ENCODE data around the gene ZNF280D. TPM values are rescaled to one million over a fixed set of nuclear protein-coding genes. Genes with fewer than 3 reads are reported as not detected.
"Not testable (repeated sequence)": the region's sequence is repeated elsewhere in the genome, so short reads cannot be mapped to it uniquely, and the experiment has no call there.

ZNF280D gene, protein sequence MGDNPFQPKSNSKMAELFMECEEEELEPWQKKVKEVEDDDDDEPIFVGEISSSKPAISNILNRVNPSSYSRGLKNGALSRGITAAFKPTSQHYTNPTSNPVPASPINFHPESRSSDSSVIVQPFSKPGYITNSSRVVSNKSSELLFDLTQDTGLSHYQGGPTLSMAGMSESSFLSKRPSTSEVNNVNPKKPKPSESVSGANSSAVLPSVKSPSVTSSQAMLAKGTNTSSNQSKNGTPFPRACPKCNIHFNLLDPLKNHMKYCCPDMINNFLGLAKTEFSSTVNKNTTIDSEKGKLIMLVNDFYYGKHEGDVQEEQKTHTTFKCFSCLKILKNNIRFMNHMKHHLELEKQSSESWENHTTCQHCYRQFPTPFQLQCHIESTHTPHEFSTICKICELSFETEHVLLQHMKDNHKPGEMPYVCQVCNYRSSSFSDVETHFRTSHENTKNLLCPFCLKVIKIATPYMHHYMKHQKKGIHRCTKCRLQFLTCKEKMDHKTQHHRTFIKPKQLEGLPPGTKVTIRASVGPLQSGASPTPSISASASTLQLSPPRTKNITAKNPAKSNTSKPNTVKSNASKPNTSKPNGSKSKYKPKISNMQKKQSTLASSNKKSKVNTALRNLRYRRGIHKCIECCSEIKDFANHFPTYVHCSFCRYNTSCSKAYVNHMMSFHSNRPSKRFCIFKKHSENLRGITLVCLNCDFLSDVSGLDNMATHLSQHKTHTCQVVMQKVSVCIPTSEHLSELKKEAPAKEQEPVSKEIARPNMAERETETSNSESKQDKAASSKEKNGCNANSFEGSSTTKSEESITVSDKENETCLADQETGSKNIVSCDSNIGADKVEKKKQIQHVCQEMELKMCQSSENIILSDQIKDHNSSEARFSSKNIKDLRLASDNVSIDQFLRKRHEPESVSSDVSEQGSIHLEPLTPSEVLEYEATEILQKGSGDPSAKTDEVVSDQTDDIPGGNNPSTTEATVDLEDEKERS
- total RNA-seq (10 to 100 TPM; 18.7 to 20.2 TPM), polyA plus RNA-seq (8.4 TPM)

DNA sequence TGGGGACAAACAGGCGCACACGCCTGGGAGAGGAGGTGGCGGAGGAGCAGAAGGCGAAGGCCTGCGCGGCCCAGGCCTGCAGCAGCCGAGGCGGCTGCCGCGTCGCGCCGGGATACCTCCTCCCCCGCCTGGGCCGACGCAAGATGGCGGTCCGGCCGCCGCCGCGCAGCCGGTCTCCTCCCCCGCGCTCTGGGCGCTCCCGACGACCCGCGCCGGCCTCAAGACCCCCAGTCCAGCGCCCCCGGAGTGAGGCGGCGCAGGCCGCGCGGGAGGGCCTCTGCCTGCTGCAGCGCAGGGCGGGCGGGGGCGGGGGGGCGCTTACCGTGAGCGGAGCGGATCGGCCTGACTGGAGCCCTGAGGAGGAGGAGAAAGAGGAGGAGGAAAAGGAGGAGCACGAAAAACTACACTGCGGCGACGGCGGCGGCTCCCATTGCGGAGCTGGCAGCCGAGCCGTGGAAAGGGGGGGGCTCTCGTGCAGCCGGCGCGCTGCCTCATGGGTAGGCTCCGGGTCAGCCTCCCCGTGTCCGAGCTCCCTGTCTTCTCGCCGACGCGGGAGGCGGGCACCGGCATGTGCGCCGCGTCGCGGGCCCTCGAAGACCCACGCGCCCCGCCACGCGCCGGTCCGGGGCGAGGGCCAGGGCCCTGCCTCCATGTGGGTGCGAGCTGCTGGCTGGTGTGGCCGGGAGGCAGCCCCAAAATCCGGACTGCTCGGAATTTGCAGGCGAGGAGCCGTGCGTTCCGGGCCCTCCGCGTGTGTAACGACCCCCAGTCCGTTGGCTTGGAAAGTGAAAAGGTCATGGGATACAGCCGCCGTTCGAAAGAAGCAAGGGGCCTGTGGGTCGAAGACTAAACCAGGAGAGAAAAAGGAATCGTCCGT, at the start of gene ZNF280D:
ZNF280D (minus strand) TSS at position 374 of the 877 bp plus-strand sequence. CDS start 26,400 bp downstream, outside the sequence.
- H3K9me3 Mint-ChIP-seq: no peaks in the 10 kb centered on the region
- DNase-seq: peak; percentile 65 to 84 (median 77)
- H3K4me1 ChIP-seq (ENCODE audit: insufficient read depth, low read length): peaks cover 27% of the 10 kb centered on the region
- no peaks in the 10 kb centered on the region for H3K9me3 ChIP-seq (ENCODE audit: low read length)
- H3K4me3 Mint-ChIP-seq: peak within 1 kb of the TSS; percentile 92 to 97 (median 95)
- CTCF ChIA-PET: interaction anchor here (1.2 to 1.5 kb wide), 2 partner anchors 9 to 185 kb away, joined by 3 to 5 read pairs; partner anchors contain the start of gene TCF12
- peak within 1 kb of the TSS; percentile 82 for H3K27ac ChIP-seq (ENCODE audit: low read depth, low read length)
- H3K27me3 Mint-ChIP-seq: no peaks in the 10 kb centered on the region
- POLR2A ChIA-PET: interaction anchor here (0.6 kb wide), 2 partner anchors 185 to 290 kb away, joined by 3 to 4 read pairs; partner anchors contain the start of gene TCF12
- peaks cover 0 to 13% (median 3%) of the 10 kb centered on the region in 3 donors for H3K36me3 Mint-ChIP-seq
- no peaks in the 10 kb centered on the region for H3K36me3 ChIP-seq (ENCODE audit: insufficient read depth, low read length)
- peak within 1 kb of the TSS; percentile 81 to 98 (median 96) for H3K27ac Mint-ChIP-seq
- H3K4me1 Mint-ChIP-seq: peaks cover 42 to 46% (median 45%) of the 10 kb centered on the region in 3 donors
- H3K27me3 ChIP-seq (ENCODE audit: insufficient read depth, low read length, poor library complexity, severe bottlenecking): no peaks in the 10 kb centered on the region
- H3K4me3 ChIP-seq (ENCODE audit: low read length): peak within 1 kb of the TSS; percentile 81

DNA sequence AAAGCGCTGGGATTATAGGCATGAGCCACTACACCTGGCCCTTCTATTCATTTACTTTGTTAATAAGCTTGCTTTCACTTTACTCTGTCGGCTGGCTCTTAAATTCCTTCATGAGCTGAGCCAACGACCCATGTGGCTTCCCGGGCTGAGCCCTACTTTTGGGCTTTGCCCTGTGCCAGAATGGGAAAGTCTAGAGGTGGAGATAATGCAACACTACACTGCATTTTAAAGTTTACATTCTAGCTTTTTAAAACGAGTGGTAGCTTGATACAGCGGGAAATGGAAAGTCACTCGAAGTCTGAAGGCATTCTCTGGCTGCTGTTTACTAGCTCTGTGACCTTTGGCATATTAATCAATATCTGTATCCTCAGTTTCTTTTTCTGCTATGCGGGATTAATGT, 49.0 kb upstream of the ZNF280D start:
- Mint-ChIP-seq H3K9me3 (peaks cover 0 to 3% (median 0%) of the 10 kb centered on the region in 5 donors), H3K4me3 (no peak overlapping the region), H3K27me3 (peaks cover 14 to 15% of the 10 kb centered on the region in 2 donors), H3K36me3 (peaks cover 0 to 11% (median 0%) of the 10 kb centered on the region in 3 donors), H3K4me1 (peaks cover 16 to 21% (median 19%) of the 10 kb centered on the region in 3 donors), H3K27ac (no peak overlapping the region)
- Histone ChIP-seq H3K36me3 (ENCODE audit: insufficient read depth, low read length) (no peaks in the 10 kb centered on the region), H3K4me1 (ENCODE audit: insufficient read depth, low read length) (no peaks in the 10 kb centered on the region), H3K27ac (ENCODE audit: low read depth, low read length) (no peak overlapping the region), H3K27me3 (ENCODE audit: insufficient read depth, low read length, poor library complexity, severe bottlenecking) (no peaks in the 10 kb centered on the region), H3K4me3 (ENCODE audit: low read length) (no peak overlapping the region), H3K9me3 (ENCODE audit: low read length) (no peaks in the 10 kb centered on the region)
- CTCF ChIA-PET: no interaction called here
- POLR2A ChIA-PET: no interaction called here
- no peak for DNase-seq

DNA sequence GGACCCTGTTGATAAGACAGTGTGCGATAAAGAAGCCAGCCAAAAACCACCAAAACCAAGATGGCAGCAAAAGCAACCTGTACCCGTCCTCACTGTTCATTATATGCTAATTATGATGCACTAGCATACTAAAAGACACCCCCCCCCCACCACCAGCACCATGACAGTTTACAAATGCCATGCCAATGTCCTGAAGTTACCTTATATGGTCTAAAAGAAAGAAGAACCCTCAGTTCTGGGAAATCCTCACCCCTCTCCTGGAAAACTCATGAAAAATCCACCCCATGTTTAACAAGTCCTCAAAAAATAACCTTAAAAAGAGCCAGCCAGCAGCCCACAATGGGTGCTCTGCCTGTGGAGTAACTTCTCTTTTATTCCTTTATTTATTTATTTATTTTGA, 48.4 kb upstream of the ZNF280D start:
- H3K9me3 Mint-ChIP-seq: peaks cover 0 to 4% (median 0%) of the 10 kb centered on the region in 5 donors
- no peak overlapping the region for H3K4me3 Mint-ChIP-seq
- no peaks in the 10 kb centered on the region for H3K4me1 ChIP-seq (ENCODE audit: insufficient read depth, low read length)
- H3K27me3 Mint-ChIP-seq: peaks cover 13 to 15% of the 10 kb centered on the region in 2 donors
- H3K27ac Mint-ChIP-seq: no peak overlapping the region
- ChIA-PET CTCF (no interaction called here), POLR2A (no interaction called here)
- H3K36me3 Mint-ChIP-seq: peaks cover 0 to 11% (median 0%) of the 10 kb centered on the region in 3 donors
- no peak overlapping the region for H3K4me3 ChIP-seq (ENCODE audit: low read length)
- H3K4me1 Mint-ChIP-seq: peaks cover 11 to 14% (median 12%) of the 10 kb centered on the region in 3 donors
- DNase-seq: no peak
- no peaks in the 10 kb centered on the region for H3K9me3 ChIP-seq (ENCODE audit: low read length)
- no peaks in the 10 kb centered on the region for H3K27me3 ChIP-seq (ENCODE audit: insufficient read depth, low read length, poor library complexity, severe bottlenecking)
- no peak overlapping the region for H3K27ac ChIP-seq (ENCODE audit: low read depth, low read length)
- no peaks in the 10 kb centered on the region for H3K36me3 ChIP-seq (ENCODE audit: insufficient read depth, low read length)

DNA sequence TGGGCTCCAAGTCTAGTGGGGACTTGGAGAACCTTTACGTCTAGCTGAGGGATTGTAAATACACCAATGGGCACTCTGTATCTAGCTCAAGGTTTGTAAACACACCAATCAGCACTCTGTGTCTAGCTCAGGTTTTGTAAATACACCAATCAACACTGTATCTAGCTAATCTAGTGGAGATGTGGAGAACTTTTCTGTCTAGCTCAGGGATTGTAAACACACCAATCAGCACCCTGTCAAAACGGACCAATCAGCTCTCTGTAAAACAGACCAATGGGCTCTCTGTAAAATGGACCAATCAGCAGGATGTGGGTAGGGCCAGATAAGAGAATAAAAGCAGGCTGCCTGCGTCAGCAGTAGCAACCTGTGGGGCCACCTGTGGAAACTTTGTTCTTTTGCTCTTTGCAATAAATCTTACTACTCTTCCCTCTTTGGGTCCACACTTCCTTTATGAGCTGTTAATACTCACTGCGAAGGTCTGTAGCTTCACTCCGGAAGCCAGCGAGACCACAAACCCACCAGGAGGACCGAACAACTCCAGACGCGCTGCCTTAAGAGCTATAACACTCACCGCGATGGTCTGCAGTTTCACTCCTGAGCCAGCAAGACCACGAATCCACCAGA, 46.9 kb upstream of the ZNF280D start:
- not testable (repeated sequence) for H3K9me3 Mint-ChIP-seq
- peak overlapping the region in 6 of 7 donors; percentile 1 to 83 (median 42) for H3K4me3 Mint-ChIP-seq

DNA sequence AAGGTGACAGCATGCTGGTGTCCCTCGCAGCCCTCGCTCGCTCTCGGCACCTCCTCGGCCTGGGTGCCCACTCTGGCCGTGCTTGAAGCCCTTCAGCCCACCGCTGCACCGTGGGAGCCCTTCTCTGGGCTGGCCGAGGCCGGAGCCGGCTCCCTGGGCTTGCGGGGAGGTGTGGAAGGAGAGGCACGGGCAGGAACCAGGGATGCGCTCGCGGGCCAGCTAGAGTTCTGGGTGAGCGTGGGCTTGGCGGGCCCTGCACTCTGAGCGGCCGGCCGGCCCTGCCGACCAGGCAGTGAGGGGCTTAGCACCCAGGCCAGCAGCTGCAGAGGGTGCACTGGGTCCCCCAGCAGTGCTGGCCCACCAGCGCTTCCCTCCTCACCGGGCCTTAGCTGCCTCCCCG, 46.1 kb upstream of the ZNF280D start:
- CTCF ChIA-PET; H3K4me3 Mint-ChIP-seq; DNase-seq; H3K27me3 ChIP-seq (ENCODE audit: insufficient read depth, low read length, poor library complexity, severe bottlenecking); H3K4me1 ChIP-seq (ENCODE audit: insufficient read depth, low read length); H3K4me3 ChIP-seq (ENCODE audit: low read length); POLR2A ChIA-PET; H3K9me3 ChIP-seq (ENCODE audit: low read length); H3K27ac Mint-ChIP-seq; H3K9me3 Mint-ChIP-seq; H3K27ac ChIP-seq (ENCODE audit: low read depth, low read length); H3K36me3 ChIP-seq (ENCODE audit: insufficient read depth, low read length): not testable (repeated sequence)
- H3K36me3 Mint-ChIP-seq: peaks cover 0 to 11% (median 0%) of the 10 kb centered on the region in 3 donors
- H3K27me3 Mint-ChIP-seq: peaks cover 13 to 28% of the 10 kb centered on the region in 2 donors
- peaks cover 8 to 11% (median 9%) of the 10 kb centered on the region in 3 donors for H3K4me1 Mint-ChIP-seq

More for the DNA sequence above, 46.9 kb upstream of the ZNF280D start:
- H3K36me3 ChIP-seq (ENCODE audit: insufficient read depth, low read length); H3K4me1 ChIP-seq (ENCODE audit: insufficient read depth, low read length); POLR2A ChIA-PET; H3K27ac ChIP-seq (ENCODE audit: low read depth, low read length); H3K4me3 ChIP-seq (ENCODE audit: low read length); H3K27me3 ChIP-seq (ENCODE audit: insufficient read depth, low read length, poor library complexity, severe bottlenecking); CTCF ChIA-PET; H3K9me3 ChIP-seq (ENCODE audit: low read length): not testable (repeated sequence)
- DNase-seq: peak in 3 of 5 donors; percentile 13 to 46 (median 27)
- Mint-ChIP-seq H3K27ac (peak overlapping the region in 2 of 8 donors; percentile 22 to 61), H3K27me3 (peaks cover 12 to 22% of the 10 kb centered on the region in 2 donors), H3K4me1 (peaks cover 8 to 11% (median 9%) of the 10 kb centered on the region in 3 donors), H3K36me3 (peaks cover 0 to 11% (median 0%) of the 10 kb centered on the region in 3 donors)

DNA sequence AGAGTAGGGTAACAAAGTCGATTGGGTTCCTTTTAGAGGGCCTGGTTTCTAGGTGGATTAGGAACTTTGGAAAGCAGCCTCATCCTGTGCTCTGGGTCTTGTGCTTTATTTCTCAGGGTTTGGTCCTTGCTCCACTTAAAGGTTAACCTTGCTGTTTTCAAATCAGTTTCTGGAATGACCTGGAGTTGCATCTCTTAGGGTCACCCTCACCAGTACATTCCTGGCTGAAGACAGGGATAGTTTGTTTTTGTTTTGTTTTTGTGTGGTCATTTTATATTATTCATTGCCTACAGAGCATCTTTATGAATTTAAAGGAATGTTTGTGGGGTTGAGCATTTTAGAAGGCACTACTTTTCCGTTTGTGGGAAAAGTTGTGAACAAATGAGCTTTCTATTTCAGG, 45.5 kb upstream of the ZNF280D start:
- H3K27ac Mint-ChIP-seq: no peak overlapping the region
- H3K27me3 Mint-ChIP-seq: peaks cover 14 to 33% of the 10 kb centered on the region in 2 donors
- Histone ChIP-seq H3K27me3 (ENCODE audit: insufficient read depth, low read length, poor library complexity, severe bottlenecking) (peaks cover 4% of the 10 kb centered on the region), H3K4me1 (ENCODE audit: insufficient read depth, low read length) (no peaks in the 10 kb centered on the region), H3K36me3 (ENCODE audit: insufficient read depth, low read length) (no peaks in the 10 kb centered on the region), H3K27ac (ENCODE audit: low read depth, low read length) (no peak overlapping the region), H3K9me3 (ENCODE audit: low read length) (no peaks in the 10 kb centered on the region), H3K4me3 (ENCODE audit: low read length) (no peak overlapping the region)
- peaks cover 0 to 11% (median 0%) of the 10 kb centered on the region in 3 donors for H3K36me3 Mint-ChIP-seq
- CTCF ChIA-PET: no interaction called here
- POLR2A ChIA-PET: no interaction called here
- no peak overlapping the region for H3K4me3 Mint-ChIP-seq
- H3K9me3 Mint-ChIP-seq: peaks cover 0 to 4% (median 0%) of the 10 kb centered on the region in 5 donors
- DNase-seq: no peak
- H3K4me1 Mint-ChIP-seq: peaks cover 8 to 11% (median 9%) of the 10 kb centered on the region in 3 donors

DNA sequence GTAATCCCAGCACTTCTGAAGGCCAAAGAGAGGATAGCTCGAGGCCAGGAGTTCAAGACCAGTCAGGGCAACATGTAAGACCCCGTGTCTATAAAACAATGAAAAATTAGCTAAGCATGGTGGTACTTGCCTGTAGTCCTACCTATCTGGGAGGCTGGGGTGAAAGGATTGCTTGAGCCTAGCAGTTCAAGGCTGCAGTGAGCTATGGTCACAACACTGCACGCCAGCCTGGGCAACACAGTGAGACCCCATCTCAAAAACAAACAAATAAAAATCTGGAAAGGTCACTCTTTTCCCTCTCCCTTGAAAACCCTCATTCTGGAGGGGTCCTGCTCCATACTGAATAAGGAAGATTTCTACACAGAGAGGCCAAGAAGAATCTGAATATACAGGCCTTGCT, 43.5 kb upstream of the ZNF280D start:
- DNase-seq: no peak
- H3K27ac ChIP-seq (ENCODE audit: low read depth, low read length): no peak overlapping the region
- Mint-ChIP-seq H3K4me3 (no peak overlapping the region), H3K4me1 (peaks cover 8 to 11% (median 9%) of the 10 kb centered on the region in 3 donors), H3K9me3 (peaks cover 0 to 4% (median 0%) of the 10 kb centered on the region in 5 donors), H3K27me3 (peaks cover 15 to 37% of the 10 kb centered on the region in 2 donors), H3K36me3 (peaks cover 0 to 11% (median 0%) of the 10 kb centered on the region in 3 donors), H3K27ac (no peak overlapping the region)
- no peak overlapping the region for H3K4me3 ChIP-seq (ENCODE audit: low read length)
- no peaks in the 10 kb centered on the region for H3K9me3 ChIP-seq (ENCODE audit: low read length)
- no peaks in the 10 kb centered on the region for H3K36me3 ChIP-seq (ENCODE audit: insufficient read depth, low read length)
- ChIA-PET POLR2A (no interaction called here), CTCF (no interaction called here)
- H3K27me3 ChIP-seq (ENCODE audit: insufficient read depth, low read length, poor library complexity, severe bottlenecking): peaks cover 4% of the 10 kb centered on the region
- H3K4me1 ChIP-seq (ENCODE audit: insufficient read depth, low read length): no peaks in the 10 kb centered on the region
